Stimulated activated CD4-positive, alpha-beta T cell treated with anti-CD3 and anti-CD28 coated beads, Interleukin-1b, Interleukin-23, amount 100 ng/mL, for 48 hours (primary cell): ENCODE measurements around the gene TAGAP.
"Not testable (repeated sequence)": the region's sequence is repeated elsewhere in the genome, so short reads cannot be mapped to it uniquely, and the experiment has no call there.

Source experiments
- DNase-seq: peaks from one replicate; pipeline ENCODE4 v3.0.0-alpha.2; 2020

TAGAP gene

GRCh38 chr6:159042003-159042825, 2.6 kb downstream of the TAGAP start:
- peak; percentile 76 for DNase-seq

GRCh38 chr6:159041181-159041580, 3.6 kb downstream of the TAGAP start:
- no peak for DNase-seq

GRCh38 chr6:159039885-159040258, 4.9 kb downstream of the TAGAP start:
- DNase-seq, result no peak

- DNase-seq, result no peak
These were observed 5.6 kb downstream of the TAGAP start for GRCh38 chr6:159038914-159039884.

GRCh38 chr6:159038318-159038717, 6.5 kb downstream of the TAGAP start:
- DNase-seq, result not testable (repeated sequence)

- no peak for DNase-seq
These were observed 7.0 kb downstream of the TAGAP start for GRCh38 chr6:159037756-159038290.

- no peak for DNase-seq
These were observed 8.1 kb downstream of the TAGAP start for GRCh38 chr6:159036673-159037072.

GRCh38 chr6:159035891-159036290, 8.9 kb downstream of the TAGAP start:
- no peak for DNase-seq

- no peak for DNase-seq
These were observed 11.4 kb downstream of the TAGAP start for GRCh38 chr6:159033160-159034049.

- no peak for DNase-seq
These were observed 12.9 kb downstream of the TAGAP start for GRCh38 chr6:159031846-159032245.

GRCh38 chr6:159030168-159030567, 14.6 kb downstream of the TAGAP start:
- no peak for DNase-seq

GRCh38 chr6:159025224-159025623, 19.6 kb downstream of the TAGAP start:
- DNase-seq, result not testable (repeated sequence)

GRCh38 chr6:159023893-159024292, 20.9 kb downstream of the TAGAP start:
- DNase-seq, result peak; percentile 44

GRCh38 chr6:159020011-159020410, 24.8 kb downstream of the TAGAP start:
- no peak for DNase-seq

GRCh38 chr6:159017757-159018559, 26.8 kb downstream of the TAGAP start:
- DNase-seq, result no peak

- DNase-seq, result no peak
These were observed 30.4 kb downstream of the TAGAP start for GRCh38 chr6:159014406-159014805.

- DNase-seq, result no peak
These were observed 31.6 kb downstream of the TAGAP start for GRCh38 chr6:159013229-159013628.

GRCh38 chr6:159012201-159012600, 32.6 kb downstream of the TAGAP start:
- DNase-seq, result no peak

GRCh38 chr6:159010037-159010612, 34.7 kb downstream of the TAGAP start:
- not testable (repeated sequence) for DNase-seq

- DNase-seq, result no peak
These were observed 36.0 kb downstream of the TAGAP start for GRCh38 chr6:159008656-159009288.

GRCh38 chr6:159007510-159007909, 37.3 kb downstream of the TAGAP start:
- no peak for DNase-seq
